ENCODE results near the gene RGCC. TPM values are rescaled to one million over a fixed set of nuclear protein-coding genes. Genes with fewer than 3 reads are reported as not detected.

Gene RGCC
- total RNA-seq, 4 donors from 2014 or later = 476 to 1,295 (median 830) TPM

DNA sequence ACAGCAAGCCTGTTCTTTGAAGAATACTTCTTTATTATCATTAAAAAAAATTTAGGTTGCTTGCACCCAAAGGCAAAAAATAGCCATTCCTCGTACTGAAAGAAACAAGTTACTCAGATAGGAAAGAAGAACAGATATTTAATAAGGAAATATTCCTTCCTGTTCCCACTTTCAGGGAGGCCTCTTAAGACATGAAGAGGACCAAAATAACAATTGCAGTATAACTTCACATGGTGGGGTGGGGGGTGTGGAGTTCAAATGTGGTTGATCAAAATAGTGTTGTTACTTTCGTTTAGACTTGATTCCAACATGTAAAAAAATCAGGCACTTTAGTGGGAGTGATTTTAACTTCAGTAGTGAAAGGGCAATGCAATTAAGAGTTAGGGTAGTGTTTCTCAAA is 3.6 kb downstream of the RGCC start:
- H3K27me3 ChIP-seq = no peaks in the 10 kb centered on the region
- DNase-seq (ENCODE audit: low spot score in 2 of 2) = no peak
- peaks cover 0 to 64% (median 10%) of the 10 kb centered on the region in 3 donors for H3K36me3 ChIP-seq
- H3K9me3 ChIP-seq = no peaks in the 10 kb centered on the region
- H3K27ac ChIP-seq = peak overlapping the region; percentile 79 to 92 (median 85)
- H3K4me3 ChIP-seq = peak overlapping the region; percentile 67 to 70 (median 68)
- peaks cover 0 to 59% (median 26%) of the 10 kb centered on the region in 4 donors for H3K4me1 ChIP-seq
- TF ChIP-seq POLR2A (IDR thresholded peaks at IDR 0.05) (no peak), EP300 (IDR thresholded peaks at IDR 0.05) (no peak)
- TF ChIP-seq, protein P1, sequence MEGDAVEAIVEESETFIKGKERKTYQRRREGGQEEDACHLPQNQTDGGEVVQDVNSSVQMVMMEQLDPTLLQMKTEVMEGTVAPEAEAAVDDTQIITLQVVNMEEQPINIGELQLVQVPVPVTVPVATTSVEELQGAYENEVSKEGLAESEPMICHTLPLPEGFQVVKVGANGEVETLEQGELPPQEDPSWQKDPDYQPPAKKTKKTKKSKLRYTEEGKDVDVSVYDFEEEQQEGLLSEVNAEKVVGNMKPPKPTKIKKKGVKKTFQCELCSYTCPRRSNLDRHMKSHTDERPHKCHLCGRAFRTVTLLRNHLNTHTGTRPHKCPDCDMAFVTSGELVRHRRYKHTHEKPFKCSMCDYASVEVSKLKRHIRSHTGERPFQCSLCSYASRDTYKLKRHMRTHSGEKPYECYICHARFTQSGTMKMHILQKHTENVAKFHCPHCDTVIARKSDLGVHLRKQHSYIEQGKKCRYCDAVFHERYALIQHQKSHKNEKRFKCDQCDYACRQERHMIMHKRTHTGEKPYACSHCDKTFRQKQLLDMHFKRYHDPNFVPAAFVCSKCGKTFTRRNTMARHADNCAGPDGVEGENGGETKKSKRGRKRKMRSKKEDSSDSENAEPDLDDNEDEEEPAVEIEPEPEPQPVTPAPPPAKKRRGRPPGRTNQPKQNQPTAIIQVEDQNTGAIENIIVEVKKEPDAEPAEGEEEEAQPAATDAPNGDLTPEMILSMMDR (IDR thresholded peaks at IDR 0.05) = no peak
- 30 to 36% methylated on average over 2 of the region's 2 CpGs for WGBS, 2 donors

DNA sequence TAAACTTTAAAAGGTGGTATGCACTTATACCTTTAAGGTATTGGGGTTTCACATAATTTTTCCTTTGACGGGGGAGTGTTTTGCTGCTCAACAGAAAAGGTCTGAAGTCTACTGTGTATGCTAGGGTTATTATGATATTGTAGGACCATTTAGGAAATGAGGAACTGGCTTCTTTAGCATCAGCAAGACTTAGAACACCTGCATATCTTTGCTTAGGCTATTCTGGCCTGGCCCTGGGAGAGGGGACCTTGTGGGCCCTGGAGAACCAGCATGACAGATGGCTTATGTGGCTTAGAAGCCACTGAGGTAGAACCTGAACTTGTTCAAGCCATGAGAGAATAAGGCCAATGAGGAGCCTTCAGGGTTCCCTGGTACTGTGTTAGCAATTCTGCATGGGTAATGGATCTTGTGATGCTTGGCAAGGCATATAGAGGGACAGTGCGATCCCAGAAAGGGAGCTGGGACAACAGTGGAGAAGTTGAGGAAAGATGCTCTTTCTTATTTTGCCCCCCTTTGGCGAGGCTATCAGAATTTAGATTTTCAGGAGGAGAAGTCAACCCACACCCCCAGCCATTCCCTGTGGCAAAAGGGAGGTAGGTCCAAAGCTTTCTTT is 4.3 kb downstream of the RGCC start:
- peak overlapping the region; percentile 79 to 92 (median 85) for H3K27ac ChIP-seq
- peaks cover 0 to 64% (median 10%) of the 10 kb centered on the region in 3 donors for H3K36me3 ChIP-seq
- TF ChIP-seq, protein P1 (IDR thresholded peaks at IDR 0.05) = no peak
- peak in 1 of 2 donors; percentile 49 for TF ChIP-seq EP300 (IDR thresholded peaks at IDR 0.05)
- no peak for TF ChIP-seq POLR2A (IDR thresholded peaks at IDR 0.05)
- no peak for DNase-seq (ENCODE audit: low spot score in 2 of 2)
- 83 to 84% methylated on average over 3 of the region's 3 CpGs for WGBS, 2 donors
- peaks cover 0 to 60% (median 28%) of the 10 kb centered on the region in 4 donors for H3K4me1 ChIP-seq
- no peaks in the 10 kb centered on the region for H3K27me3 ChIP-seq
- H3K9me3 ChIP-seq = no peaks in the 10 kb centered on the region
- peak overlapping the region; percentile 67 to 70 (median 68) for H3K4me3 ChIP-seq

DNA sequence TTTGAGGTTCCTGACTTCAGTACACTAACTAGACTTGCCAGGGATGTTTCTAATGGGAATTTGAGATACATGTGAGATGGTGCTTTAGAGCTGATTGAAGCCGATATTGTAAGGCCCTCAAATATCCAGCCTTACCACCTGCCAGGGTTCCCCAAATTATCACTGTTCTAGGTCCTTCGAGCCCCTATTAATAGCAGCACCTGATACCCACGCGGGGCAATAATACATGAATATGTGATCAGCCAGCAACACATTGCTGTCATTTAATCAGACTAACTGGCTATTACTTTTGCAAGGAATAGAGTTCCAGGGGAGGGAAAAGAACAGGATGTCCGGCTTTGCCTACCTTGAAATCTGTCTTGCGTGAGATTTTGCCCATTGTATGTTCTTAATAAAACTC is 5.1 kb downstream of the RGCC start:
- H3K27me3 ChIP-seq = no peaks in the 10 kb centered on the region
- peak overlapping the region; percentile 34 to 70 (median 68) for H3K4me3 ChIP-seq
- 85 to 86% methylated on average over 6 of the region's 6 CpGs for WGBS, 2 donors
- DNase-seq (ENCODE audit: low spot score in 2 of 2) = no peak
- H3K4me1 ChIP-seq = peaks cover 0 to 60% (median 30%) of the 10 kb centered on the region in 4 donors
- peaks cover 0 to 64% (median 10%) of the 10 kb centered on the region in 3 donors for H3K36me3 ChIP-seq
- no peaks in the 10 kb centered on the region for H3K9me3 ChIP-seq
- no peak for TF ChIP-seq POLR2A (IDR thresholded peaks at IDR 0.05)
- no peak for TF ChIP-seq EP300 (IDR thresholded peaks at IDR 0.05)
- TF ChIP-seq, protein P1 (IDR thresholded peaks at IDR 0.05) = no peak
- H3K27ac ChIP-seq = peak overlapping the region; percentile 79 to 92 (median 85)

DNA sequence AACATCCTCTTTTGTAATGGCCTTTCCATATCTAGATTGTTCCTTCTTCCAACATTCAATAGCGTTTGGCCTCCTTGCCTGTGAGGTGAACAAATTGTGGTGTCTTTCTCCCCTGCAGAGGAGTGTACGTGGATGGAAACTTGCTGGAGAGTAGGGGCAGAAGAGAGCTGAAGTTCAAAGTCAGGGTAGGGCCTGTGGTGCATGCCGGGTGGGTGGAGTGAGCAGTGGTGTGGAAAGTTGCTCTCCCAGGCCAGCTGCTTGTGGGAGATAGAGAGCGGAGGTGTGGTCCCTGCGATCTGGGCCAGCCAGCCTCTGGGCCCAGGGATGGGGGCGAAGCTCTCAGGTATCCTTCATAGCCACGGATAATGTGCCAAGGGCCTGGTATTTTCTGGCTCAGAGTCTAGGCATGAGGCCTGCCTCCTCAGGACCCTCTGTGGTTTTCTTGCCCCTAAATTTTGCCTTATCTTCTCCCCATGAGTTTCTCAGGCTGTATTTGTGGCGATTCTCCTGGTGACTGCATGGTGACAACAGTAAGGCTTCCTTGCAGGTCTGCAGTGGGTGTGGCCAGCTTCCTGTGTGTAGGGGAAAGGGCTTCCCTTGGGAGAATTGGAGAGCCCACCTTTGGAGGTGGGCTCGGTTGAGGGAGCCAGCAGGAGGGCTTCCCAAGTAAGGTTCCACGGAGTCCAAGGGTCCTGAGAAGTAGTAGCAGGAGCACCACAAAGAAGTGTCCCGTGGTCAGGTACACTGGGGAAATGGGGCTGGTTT is 6.7 kb downstream of the RGCC start:
- TF ChIP-seq, protein P1 (IDR thresholded peaks at IDR 0.05) = no peak
- TF ChIP-seq POLR2A (IDR thresholded peaks at IDR 0.05) (no peak), EP300 (IDR thresholded peaks at IDR 0.05) (peak in 1 of 2 donors; percentile 58)
- H3K4me3 ChIP-seq = peak overlapping the region; percentile 5 to 70 (median 51)
- no peaks in the 10 kb centered on the region for H3K27me3 ChIP-seq
- no peak for DNase-seq (ENCODE audit: low spot score in 2 of 2)
- no peaks in the 10 kb centered on the region for H3K9me3 ChIP-seq
- WGBS, 2 donors = 68 to 82% methylated on average over 11 of the region's 11 CpGs
- H3K27ac ChIP-seq = peak overlapping the region; percentile 79 to 92 (median 85)
- peaks cover 6 to 67% (median 9%) of the 10 kb centered on the region in 3 donors for H3K36me3 ChIP-seq
- peaks cover 0 to 57% (median 35%) of the 10 kb centered on the region in 4 donors for H3K4me1 ChIP-seq
